K562 (cell line): ENCODE measurements around the gene ZNF665. TPM values are rescaled to one million over a fixed set of nuclear protein-coding genes. Genes with fewer than 3 reads are reported as not detected.

Source experiments
- ATAC-seq: fragments of 200-7000 bp; cut with Tn5 transposase; 3 replicates; pipeline ENCODE4 v1.9.1; 2020; ENCODE audit warnings: moderate library complexity
- BruUV-seq: library from RNA; stranded (reverse); fragments of 400-500 nt; replicated peaks from 2 replicates; lab custom pipeline; 2021; lab: Mats Ljungman, UMichigan
- CTCF ChIA-PET: fragments of 300-600 bp; formaldehyde crosslinking; extraction: SDS; loops from one replicate; lab custom pipeline; 2021; ENCODE audit warnings: low intra/inter-chr PET ratio; lab: Yijun Ruan, JAX
- POLR2A ChIA-PET: fragments of 300-600, 350-650 bp; sonication (Branson Sonifier 250); formaldehyde crosslinking; extraction: SDS; loops from one replicate; lab custom pipeline; 2021; ENCODE audit warnings: antibody characterized with exemption, inconsistent platforms; lab: Yijun Ruan, JAX
- DNase-seq, 4 experiments: peaks; one replicate each; pipeline versions ENCODE4 v3.0.0 to v3.0.0-alpha.2; 2011 to 2018; ENCODE audit warnings: low spot score in 3 of 4, mixed read lengths in 3 of 4; ENCODE audit errors: extremely low read depth in 1 of 4
- FAIRE-seq: peaks from 2 replicates; lab custom pipeline; 2011; peaks lifted over from hg19 to GRCh38; lab: Jason Lieb, UNC
- H2AFZ ChIP-seq: 2 replicates; pipeline ENCODE4 v1.6.0; 2011; ENCODE audit warnings: low read depth, low read length, control low read depth, inconsistent platforms
- H3K27ac ChIP-seq: fragments of 200-600 bp; 3 replicates; pipeline ENCODE4 v1.8.0; 2011; ENCODE audit warnings: low read depth, mild to moderate bottlenecking, control low read depth, inconsistent platforms, low read length, moderate library complexity, mixed read lengths; ENCODE audit errors: extremely low read depth
- H3K27me3 ChIP-seq, 2 experiments: fragments of 300-600 bp in 1 of 2; 2 replicates in 1 of 2; 3 replicates in 1 of 2; pipeline versions ENCODE4 v1.6.0 to v1.8.0; 2011; ENCODE audit warnings: inconsistent platforms in 2 of 2, low read length in 2 of 2, mild to moderate bottlenecking in 1 of 2, mixed read lengths in 1 of 2, moderate library complexity in 1 of 2; ENCODE audit not compliant: control insufficient read depth in 2 of 2, insufficient read depth in 2 of 2
- H3K36me3 ChIP-seq: fragments of 300-600 bp; 3 replicates; pipeline ENCODE4 v1.8.0; 2011; ENCODE audit warnings: mild to moderate bottlenecking, low read length, inconsistent platforms; ENCODE audit not compliant: control insufficient read depth, insufficient read depth
- H3K4me1 ChIP-seq, 2 experiments: fragments of 200-600 bp in 1 of 2; replicated peaks in 1 of 2; 2 replicates in 1 of 2; 3 replicates in 1 of 2; pipeline versions ENCODE4 v1.5.1 to v1.8.0; 2011; ENCODE audit warnings: inconsistent platforms in 2 of 2, low read length in 2 of 2, mild to moderate bottlenecking in 1 of 2, mixed read lengths in 1 of 2, moderate library complexity in 1 of 2; ENCODE audit not compliant: control insufficient read depth in 2 of 2, insufficient read depth in 2 of 2
- H3K4me2 ChIP-seq: 2 replicates; pipeline ENCODE4 v1.6.1; 2011; ENCODE audit warnings: low read length, control low read depth, inconsistent platforms, mixed read lengths; ENCODE audit not compliant: insufficient read depth
- H3K4me3 ChIP-seq: fragments of 200-600 bp; sonication (generic), shearing (Covaris generic); 2 replicates; pipeline ENCODE4 v1.5.1; 2016; ENCODE audit warnings: control low read depth, inconsistent platforms
- H3K79me2 ChIP-seq: fragments of 200-600 bp; 3 replicates; pipeline ENCODE4 v1.8.0; 2011; ENCODE audit warnings: low read length, inconsistent platforms; ENCODE audit not compliant: control insufficient read depth, insufficient read depth
- H3K9ac ChIP-seq, 2 experiments: 2 replicates each; pipeline versions ENCODE4 v1.6.0 to v1.6.1; 2011; ENCODE audit warnings: low read depth in 2 of 2, low read length in 2 of 2, control low read depth in 1 of 2, inconsistent platforms in 1 of 2, mild to moderate bottlenecking in 1 of 2, mixed read lengths in 1 of 2; ENCODE audit not compliant: insufficient read depth in 1 of 2
- H3K9me1 ChIP-seq: one replicate; pipeline ENCODE4 v1.6.0; 2011; ENCODE audit warnings: inconsistent platforms, mild to moderate bottlenecking, low read length, moderate library complexity; ENCODE audit not compliant: control insufficient read depth, insufficient read depth
- H3K9me3 ChIP-seq: replicated peaks from 2 replicates; pipeline ENCODE4 v1.5.1; 2011; ENCODE audit warnings: low read depth, low read length, inconsistent platforms; ENCODE audit not compliant: control insufficient read depth, insufficient read depth
- H4K20me1 ChIP-seq: replicated peaks from 2 replicates; pipeline ENCODE4 v1.6.1; 2011; ENCODE audit warnings: low read length, inconsistent platforms, mixed read lengths; ENCODE audit not compliant: control insufficient read depth, insufficient read depth
- CBFA2T3 ChIP-seq: fragments of 450-650 bp; IDR thresholded peaks from 2 replicates; pipeline ENCODE4 v1.6.1; 2017
- MGA ChIP-seq: fragments of 450-650 bp; IDR thresholded peaks from 2 replicates; pipeline ENCODE4 v1.6.1; 2016; ENCODE audit warnings: mild to moderate bottlenecking, moderate library complexity
- TRIM28 ChIP-seq: fragments of 450-650 bp; IDR thresholded peaks from 2 replicates; pipeline ENCODE4 v1.6.1; 2017
- ZNF274 ChIP-seq: IDR thresholded peaks from 2 replicates; pipeline ENCODE4 v1.6.1; 2011; ENCODE audit warnings: low read depth, mild to moderate bottlenecking, low read length, moderate library complexity, borderline replicate concordance
- WGBS: fragments of 100-300 bp; shearing (Covaris generic); methylation state at CpG from one replicate; pipeline ENCODE4 v1.1.6; 2016; ENCODE audit warnings: low coverage, mixed read lengths; ENCODE audit not compliant: insufficient coverage; ENCODE audit errors: missing lambda C conversion rate; 5-methylcytosine and 5-hydroxymethylcytosine counted together
- in situ Hi-C: fragments of 300-500 bp; cut with MboI; formaldehyde crosslinking; loops from 4 replicates; pipeline ENCODE4 v1.15.0; 2018; ENCODE audit warnings: inconsistent platforms, mixed read lengths
- intact Hi-C: fragments of 100-400 bp; cut with micrococcal nuclease; formaldehyde crosslinking; loops from 2 replicates; pipeline ENCODE4 v1.14.2; 2022
- polyA plus RNA-seq, 8 experiments: library from polyadenylated mRNA; depleted of rRNA in 4 of 8; stranded (reverse) in 5 of 8; unstranded in 3 of 8; fragments of >200 nt; fragmentation: Nextera tagmentation in 2 of 8; fragmentation: Illumina TruSeq in 1 of 8; extraction: Ambion mirVana in 2 of 8; extraction: Trizol in 1 of 8; gene quantifications; 2 replicates each; pipeline versions ENCODE4 v1.2.1 to v1.2.3, GENCODE V29; 2011 to 2014; ENCODE audit warnings: inconsistent platforms in 1 of 8, missing spikeins in 1 of 8
- total RNA-seq, 7 experiments: library from RNA; depleted of rRNA in 6 of 7; stranded (reverse); fragments of >200 nt in 6 of 7; fragmentation: Illumina TruSeq in 2 of 7; extraction: Trizol in 2 of 7; gene quantifications; 2 replicates each; pipeline versions ENCODE4 v1.2.1 to v1.2.3, GENCODE V29; 2011 to 2021; ENCODE audit warnings: low replicate concordance in 1 of 7

ZNF665 gene
- total and polyA plus RNA-seq, 9 of the 15 experiments (the other 6 are each of a cell fraction or from before 2014, with no cell fraction given), result 1.9 to 7.6 (median 2.8) TPM

GRCh38 chr19:53165691-53166091 lies 27.5 kb downstream of the ZNF665 start:
- Histone ChIP-seq H3K4me3 (no peak overlapping the region), H3K9ac (no peak overlapping the region), H3K79me2 (no peaks in the 10 kb centered on the region), H3K9me3 (peaks cover 20% of the 10 kb centered on the region), H3K4me2 (no peak overlapping the region), H4K20me1 (no peaks in the 10 kb centered on the region), H3K27me3 (no peaks in the 10 kb centered on the region), H3K9me1 (no peaks in the 10 kb centered on the region), H3K36me3 (no peaks in the 10 kb centered on the region; the same call in 2 of the 3 replicates), H2AFZ (no peak overlapping the region), H3K27ac (no peak overlapping the region), H3K4me1 (no peaks in the 10 kb centered on the region; a peak in 1 of 5 replicates)
- CTCF ChIA-PET, result no interaction called here
- no peak for TF ChIP-seq CBFA2T3
- TF ChIP-seq MGA, result no peak
- peak; percentile 98 for TF ChIP-seq ZNF274
- TF ChIP-seq TRIM28, result 0 out of 2 replicates have a peak, but pooled peaks have one; percentile 44
- no TSS peak for BruUV-seq
- whole genome bisulfite sequencing, result 4% methylated on average over 3 of the region's 3 CpGs
- no peak for DNase-seq
- POLR2A ChIA-PET, result no interaction called here
- FAIRE-seq, result no peak
- intact Hi-C loops, result no loop called here
- in situ Hi-C loops, result no loop called here
- ATAC-seq, result no peak
